HG02588 (cell line): ENCODE data around the gene IL1RAPL2.
"Not testable (repeated sequence)": the region's sequence is repeated elsewhere in the genome, so short reads cannot be mapped to it uniquely, and the experiment has no call there.

Experiments used
- ATAC-seq: cut with Tn5 transposase; IDR thresholded peaks from one replicate; pipeline ENCODE4 v1.9.1; 2021; ENCODE audit warnings: mild to moderate bottlenecking, moderate library complexity; ENCODE audit not compliant: unreplicated experiment

The IL1RAPL2 gene

DNA sequence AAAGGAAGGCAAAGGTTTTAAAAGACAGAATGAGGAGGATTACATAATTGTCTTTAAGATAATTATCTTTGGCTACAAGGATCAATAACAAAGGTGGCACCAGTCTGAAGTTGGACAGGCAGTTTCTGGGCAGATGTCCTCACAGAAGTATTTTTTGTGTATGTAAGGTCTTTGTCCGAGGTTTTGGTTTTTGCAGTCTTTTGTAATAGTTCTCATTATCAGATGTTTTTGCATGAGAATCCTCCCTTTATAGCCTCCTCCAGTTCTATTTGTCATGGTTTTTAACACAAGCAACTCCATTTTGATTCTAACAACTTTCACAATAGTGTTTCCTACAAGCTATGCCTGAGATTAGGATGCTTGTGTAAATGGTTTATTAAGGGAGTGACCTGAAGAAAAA is 286.2 kb downstream of the IL1RAPL2 start:
- no peak for ATAC-seq

DNA sequence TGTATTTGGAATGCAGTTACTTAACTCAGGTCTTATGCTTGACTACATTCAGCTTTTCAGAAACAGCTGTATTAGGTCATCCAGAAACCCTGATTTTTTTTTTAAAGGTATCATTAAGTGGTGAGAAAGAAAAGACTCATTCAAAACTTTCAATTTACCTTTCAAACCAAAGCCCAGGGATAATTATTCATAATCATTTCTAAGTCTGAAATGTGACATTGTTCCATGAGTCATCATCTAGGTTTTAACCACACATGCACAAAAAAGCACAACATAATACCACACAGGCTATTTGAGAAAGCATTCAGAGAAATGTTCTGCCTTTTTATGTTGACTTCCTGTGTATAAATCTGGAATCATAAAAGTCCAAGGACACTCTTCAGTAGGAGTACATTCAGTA is 288.2 kb downstream of the IL1RAPL2 start:
- ATAC-seq: no peak

DNA sequence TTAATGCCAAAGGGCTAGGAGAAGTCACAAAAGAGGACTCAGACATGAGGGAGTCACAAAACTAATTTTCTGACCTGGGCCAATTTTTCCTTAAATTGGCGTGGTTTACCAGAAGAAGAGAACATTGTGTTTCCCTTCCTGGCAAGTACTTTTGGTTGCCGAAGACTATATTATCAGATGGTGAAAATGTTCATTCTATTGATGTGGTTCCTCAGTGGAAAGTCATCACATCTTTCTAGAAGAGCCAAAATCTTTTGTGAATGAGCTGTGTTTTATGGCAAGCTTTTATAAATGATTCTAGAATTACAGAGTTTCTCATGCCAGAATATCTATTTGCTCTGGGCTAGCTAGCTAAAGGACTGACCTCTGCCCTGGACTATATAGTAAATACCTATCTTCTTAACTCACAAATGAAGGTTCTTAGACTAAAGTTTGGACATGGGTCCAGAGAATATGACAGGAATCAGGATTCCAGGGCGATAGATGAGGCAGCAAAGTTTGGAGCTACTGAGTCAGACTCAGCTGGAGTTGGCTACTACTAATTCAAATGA is 288.9 kb downstream of the IL1RAPL2 start:
- no peak for ATAC-seq

DNA sequence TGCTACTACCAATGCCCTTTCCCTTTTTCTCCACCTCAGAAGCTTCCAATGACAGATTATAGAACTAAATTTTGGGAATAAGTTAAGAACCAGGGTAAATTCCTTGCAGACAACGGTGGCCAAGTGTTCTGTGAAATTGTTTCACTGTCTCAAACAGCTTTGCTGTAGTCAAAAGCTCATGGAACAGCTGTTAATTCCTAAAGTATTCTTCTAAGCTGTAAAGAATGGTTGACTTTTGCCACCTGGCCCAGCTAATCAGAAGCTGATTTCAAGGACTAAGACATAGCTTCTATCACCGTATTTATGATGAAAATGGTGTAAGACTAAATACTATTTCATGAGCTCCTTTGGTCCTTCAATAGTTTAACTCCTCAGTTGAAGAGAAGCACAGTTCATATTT is 297.5 kb downstream of the IL1RAPL2 start:
- ATAC-seq: no peak

DNA sequence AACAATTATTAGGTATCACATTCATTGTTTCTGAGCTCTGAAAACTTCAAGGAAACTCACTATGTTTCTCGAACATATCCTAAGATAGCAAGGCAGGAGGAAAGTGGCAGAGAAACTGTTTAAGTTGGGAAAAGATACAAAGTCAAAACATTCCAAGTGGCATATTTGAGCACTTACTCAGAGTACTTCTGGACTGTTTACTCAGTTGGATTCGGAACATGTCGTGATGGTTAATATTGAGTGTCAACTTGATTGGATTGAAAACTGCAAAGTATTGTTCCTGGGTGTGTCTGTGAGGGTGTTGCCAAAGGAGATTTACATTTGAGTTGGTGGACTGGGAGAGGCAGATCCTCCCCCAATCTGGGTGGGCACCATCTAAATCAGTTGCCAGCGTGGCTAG is 298.3 kb downstream of the IL1RAPL2 start:
- no peak for ATAC-seq

DNA sequence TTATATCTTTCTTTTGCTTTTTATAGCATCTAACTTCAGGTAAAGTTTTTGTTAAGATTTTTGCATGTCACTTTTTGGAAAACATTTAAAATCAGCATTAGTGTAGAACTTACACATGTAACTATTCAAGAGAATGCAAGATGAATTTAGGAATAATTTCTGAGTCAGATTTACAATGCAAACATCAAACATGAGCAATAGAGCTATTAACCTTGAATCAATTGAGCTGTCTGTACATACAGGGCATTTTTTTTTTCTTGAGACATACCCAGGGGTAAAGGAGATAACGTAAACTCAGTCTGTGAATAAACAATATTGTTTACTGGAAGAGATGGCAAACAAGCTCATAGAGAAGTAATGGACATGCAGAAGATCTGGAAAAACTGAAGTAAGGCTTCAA is 311.5 kb downstream of the IL1RAPL2 start:
- no peak for ATAC-seq

DNA sequence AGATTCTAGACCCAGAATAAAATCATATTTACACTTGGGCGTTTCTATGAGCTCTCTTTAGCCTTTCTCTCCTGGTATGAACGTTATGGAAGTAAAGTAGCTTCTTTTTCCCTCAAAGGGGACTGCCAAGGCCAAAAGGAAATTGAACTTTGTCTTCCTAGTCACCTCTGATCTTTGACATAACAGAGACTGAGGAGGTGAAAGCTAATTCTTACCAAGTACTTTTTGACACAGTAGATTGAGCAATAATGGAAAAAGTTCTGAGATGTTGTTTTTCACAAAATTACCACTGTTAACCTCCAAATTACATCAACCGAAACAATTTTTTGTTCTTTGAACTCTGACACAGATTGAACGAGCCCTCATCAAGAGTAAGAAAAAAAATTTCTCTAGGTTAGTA is 336.1 kb downstream of the IL1RAPL2 start:
- ATAC-seq: no peak

DNA sequence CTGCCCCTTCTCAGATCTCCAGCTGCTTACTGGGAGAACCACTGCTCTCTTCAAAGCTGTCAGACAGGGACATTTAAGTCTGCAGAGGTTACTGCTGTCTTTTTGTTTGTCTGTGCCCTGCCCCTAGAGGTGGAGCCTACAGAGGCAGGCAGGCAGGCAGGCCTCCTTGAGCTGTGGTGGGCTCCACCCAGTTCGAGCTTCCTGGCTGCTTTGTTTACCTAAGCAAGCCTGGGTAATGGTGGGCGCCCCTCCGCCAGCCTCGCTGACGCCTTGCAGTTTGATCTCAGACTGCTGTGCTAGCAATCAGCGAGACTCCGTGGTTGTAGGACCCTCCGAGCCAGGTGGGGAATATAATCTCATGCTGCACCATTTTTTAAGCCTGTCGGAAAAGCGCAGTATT is 343.7 kb downstream of the IL1RAPL2 start:
- not testable (repeated sequence) for ATAC-seq

DNA sequence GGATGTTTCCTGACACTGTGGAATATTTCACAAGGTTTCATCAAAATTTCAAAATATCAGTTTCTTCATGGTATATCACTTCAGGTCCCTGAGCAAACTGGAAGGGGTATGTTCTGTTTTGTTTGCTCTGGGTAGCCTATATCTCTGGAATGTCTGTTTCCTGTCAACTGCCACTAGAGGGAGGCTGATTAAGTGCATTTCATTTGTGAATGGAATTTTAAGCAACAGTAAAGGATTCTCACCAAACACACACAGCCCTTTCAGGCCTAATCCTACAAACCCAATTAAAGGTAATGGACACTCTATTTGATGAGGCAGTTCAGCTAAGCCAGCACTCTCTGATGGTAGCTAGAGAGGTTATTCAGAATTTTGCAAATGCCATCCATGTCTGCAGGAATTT is 347.3 kb downstream of the IL1RAPL2 start:
- ATAC-seq: no peak

DNA sequence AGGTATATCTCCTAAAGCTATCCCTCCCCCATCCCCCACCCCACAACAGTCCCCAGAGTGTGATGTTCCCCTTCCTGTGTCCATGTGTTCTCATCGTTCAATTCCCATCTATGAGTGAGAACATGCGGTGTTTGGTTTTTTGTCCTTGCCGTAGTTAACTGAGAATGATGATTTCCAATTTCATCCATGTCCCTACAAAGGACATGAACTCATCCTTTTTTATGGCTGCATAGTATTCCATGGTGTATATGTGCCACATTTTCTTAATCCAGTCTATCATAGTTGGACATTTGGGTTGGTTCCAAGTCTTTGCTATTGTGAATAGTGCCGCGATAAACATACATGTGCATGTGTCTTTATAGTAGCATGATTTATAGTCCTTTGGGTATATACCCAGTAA is 348.7 kb downstream of the IL1RAPL2 start:
- ATAC-seq: not testable (repeated sequence)

DNA sequence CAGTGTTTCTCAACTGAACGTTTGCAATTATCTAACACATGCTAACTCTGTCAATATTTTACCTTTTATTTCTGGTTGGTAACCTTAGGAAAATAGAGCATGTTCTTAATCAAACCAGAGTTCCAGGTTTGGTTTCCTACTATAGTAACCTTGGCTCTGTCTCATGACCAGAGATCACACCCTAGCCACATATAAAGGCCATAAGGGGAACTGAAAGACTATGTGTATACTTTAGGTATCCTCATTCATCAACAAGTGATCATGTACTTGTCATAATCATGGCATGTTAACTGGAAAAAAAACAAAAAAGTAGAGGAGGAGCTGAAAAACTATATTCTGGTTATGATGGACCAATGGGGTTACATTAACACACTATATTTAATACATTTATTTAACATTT is 352.1 kb downstream of the IL1RAPL2 start:
- no peak for ATAC-seq

DNA sequence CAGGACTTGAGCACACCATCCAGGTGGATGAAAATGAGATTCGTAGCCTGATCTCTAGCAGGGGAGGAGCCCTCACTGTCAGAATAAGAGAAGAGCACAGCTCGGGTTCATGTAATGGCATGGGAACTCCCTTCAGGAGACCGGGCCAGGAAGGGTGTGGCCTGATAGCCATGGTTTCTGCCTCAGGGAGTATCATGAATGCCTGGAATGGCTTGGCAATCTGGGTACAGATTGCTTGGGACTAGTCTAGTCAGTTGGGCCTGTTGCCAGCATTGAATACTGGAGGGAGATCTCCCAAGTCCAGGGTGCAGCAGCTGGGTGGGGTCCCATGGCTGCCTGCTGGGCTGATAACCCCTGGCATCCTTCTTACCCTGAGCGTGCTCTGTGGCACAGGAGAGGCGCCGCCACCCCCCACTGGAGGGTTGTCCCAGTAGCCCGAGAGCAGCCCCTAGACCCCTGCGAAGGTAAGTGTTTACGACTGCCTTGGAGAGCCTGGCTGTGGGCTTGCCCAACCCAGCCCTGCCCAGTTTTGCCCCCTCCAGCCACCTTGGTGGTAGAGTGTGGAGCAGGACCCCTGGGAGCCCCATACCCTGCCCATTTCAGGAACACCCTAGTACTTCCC is 355.7 kb downstream of the IL1RAPL2 start:
- no peak for ATAC-seq

DNA sequence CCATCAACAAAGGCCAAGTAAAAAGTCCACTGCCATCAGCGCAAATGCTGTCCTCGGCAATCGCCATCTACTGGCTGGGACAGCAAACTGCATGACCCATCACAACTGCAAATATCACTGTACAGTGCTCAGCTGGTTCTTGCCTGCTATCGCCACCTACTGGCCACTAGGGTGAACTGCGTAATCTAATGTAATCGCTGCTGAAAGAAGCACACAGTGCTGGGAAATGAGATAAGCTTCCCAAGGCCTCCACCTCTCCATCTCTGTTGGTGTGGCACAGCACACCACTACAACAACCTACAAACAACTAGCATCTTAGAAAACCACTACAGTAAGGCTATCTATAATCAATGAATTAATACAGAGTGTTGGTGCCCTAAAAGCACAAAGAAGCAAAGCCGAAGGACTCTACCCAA is 356.2 kb downstream of the IL1RAPL2 start:
- ATAC-seq: peak; percentile 99

DNA sequence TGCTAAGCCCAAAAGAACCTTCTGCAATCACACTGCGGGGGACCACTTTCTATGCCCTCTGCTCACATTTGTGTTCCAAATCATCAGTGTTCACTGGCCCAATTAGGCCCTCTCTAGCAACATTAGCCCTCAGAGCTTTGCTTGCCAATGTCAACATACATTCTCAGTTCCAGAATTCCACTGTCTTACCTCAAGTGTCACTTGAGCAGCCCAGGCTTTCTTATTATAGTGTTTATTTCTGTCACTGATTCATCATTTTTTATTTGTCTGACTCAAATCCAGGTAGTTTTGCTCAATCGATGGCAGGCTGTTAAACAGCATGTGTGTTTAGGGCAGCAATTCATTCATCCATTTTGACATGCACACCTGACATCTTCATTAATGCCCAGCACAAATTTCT is 363.3 kb downstream of the IL1RAPL2 start:
- no peak for ATAC-seq

DNA sequence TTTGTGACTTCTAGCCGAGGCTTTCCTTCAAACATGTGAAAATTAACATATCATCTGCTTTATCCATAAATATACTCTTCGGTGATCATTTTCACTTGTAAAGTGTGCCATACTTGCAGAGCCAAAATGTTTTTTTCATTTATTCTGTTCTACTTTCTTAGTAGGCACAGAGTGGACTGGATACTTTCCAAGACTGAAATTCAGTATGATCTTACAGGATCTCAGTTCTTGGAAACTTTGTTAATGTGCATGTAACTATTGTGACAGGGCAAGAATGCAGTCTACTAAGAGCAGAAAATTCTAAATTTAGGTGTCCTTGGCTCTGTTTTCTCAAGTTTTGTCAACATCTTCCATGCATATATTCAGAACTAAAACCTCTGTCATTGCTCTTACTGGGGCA is 369.6 kb downstream of the IL1RAPL2 start:
- ATAC-seq: no peak

DNA sequence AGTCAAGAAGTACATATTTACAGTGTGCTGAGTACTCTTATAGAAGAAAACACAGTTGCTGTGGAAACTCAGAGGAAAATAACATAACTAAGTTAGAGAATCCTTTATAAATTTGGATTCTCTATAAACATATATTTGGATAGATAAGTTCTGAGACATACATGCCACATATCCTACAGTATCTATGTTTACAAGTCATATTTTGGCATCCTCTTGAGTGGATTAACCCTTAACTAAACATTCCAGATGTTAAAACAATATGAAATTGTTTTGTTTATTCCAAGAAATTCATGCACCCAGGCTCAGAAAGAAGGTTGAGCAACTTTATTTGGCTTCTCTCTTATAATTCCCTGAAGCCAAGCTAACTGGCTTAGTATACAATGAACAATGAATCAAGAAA is 387.3 kb downstream of the IL1RAPL2 start:
- no peak for ATAC-seq

DNA sequence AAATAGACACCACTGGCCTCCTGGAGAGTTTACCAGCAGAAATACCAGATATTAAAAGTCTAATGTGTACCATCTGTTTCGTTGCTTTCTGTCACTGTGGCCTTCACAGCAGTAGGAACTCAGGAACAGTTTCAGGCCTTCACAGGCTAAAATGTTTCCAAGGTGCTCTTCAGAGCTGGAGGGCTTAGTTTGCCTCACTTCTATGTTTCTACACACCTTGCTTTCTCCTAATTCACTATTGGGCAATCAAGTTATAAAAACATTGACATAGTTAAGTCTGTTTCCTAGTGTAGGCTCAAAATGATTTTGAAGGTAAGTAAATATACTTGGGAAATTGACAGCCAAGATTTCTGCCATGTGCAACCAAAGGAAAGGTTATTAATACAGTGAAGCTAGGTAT is 395.9 kb downstream of the IL1RAPL2 start:
- no peak for ATAC-seq

DNA sequence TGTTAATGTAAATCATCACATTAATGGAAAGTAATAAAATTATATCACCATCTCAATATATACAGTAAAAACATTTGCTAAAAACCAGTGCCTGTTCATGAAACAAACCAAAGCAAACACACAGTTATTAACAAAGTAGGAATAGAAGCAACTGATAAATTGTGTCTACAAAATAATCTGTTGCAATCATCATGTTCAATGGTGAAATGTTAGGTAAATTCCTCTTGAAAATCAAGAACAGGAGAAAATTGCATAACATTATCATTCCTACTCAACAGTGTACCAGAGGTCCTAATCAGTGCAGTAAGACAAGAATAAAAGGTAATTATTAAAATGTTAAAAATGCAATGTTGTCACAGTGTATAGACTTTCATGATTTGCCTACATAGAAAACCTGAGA is 402.2 kb downstream of the IL1RAPL2 start:
- no peak for ATAC-seq

DNA sequence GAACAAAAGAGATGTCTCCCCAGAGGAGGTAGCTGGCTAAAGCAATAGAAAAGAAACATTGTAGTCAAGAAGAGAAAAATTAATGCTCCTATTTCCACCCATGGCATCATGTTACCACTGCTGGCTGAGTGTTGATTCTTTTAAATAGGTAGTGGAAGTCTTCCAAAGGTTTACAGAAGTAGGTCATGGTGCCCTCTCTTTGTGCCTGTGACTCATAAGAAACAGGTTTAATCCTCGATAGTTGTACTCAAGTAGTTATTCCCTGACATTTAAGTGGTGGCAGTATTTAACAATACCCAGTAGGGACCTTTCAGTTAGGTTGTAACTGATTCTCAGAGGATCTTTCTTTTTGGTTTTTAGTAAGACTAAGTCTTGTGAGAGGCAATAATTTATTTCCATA is 406.7 kb downstream of the IL1RAPL2 start:
- ATAC-seq: no peak

DNA sequence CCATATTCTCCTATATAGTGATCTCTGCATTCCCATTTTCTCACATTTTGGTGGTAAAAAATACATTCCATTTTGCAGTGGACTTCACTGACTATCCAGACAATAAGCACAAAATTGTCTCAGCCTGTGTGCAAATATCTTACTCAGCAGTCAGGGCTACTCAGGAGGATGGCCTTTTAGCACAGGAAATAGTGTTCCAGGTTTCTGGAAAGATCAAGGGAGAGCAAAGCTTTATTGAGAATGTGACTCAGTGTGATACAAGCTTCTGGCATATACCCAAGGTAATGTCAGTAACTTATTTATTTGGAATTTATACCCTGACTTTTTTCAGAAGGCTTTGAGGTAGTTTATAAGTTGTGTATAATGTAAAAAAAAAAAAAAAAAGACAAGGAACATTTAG is 421.1 kb downstream of the IL1RAPL2 start:
- ATAC-seq: no peak

DNA sequence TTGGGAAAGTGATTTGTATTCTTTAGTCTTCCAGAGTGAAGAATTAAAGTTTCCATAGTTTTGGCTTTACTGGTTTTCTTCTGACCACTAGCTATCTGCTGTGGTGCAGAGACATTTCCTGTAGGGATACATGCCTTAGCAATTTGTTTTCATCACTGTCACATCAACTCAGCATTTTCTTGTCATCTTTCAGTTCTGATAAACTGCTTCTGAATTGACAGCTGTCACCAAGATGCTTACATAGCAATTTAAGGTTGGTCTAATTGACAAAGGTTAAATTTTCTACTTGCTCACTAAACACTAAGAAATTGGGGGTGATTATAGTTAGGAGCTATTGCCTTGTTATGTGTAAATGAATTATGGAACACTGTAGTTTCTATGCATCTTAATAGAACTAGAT is 422.0 kb downstream of the IL1RAPL2 start:
- ATAC-seq: no peak

DNA sequence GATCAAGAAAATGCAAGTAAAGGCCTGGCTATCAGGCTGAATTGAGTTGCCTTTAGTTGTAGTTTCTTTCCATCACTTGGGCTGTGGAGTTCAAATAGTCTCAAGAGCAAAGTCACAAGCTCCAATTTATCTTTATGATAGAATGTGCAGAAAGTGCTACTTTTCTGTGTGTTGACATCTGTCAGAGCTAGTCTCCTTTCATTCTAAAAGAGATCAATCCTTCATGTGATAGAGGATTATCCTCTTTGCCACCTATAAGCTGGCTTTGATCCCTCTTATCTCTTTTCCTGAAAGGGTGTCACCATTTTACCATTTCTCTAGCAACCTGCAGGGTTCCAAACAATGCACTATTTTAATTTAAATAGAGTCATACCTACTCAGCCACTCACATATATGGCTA is 429.5 kb downstream of the IL1RAPL2 start:
- no peak for ATAC-seq

DNA sequence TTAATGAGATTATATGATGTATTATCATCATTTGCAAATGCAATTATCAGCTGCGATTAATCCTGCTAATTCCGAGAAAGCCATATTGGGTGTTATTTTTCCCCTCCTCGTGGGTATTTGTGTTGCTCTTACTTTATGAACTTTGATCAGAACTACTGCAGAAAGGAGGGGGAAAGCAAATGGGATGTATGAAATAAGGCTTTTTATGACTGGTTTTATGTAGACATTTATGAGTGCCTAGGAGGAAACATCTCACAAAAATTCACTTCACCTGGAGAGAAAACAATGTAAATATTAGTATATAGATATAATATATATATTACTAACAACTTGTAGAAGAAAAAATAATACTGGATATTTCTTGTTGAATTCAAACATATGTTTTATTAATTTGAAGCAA is 440.1 kb downstream of the IL1RAPL2 start:
- no peak for ATAC-seq
